Central memory CD8-positive, alpha-beta T cell (primary cell): ENCODE data around the gene TREML4.

ENCODE experiments used
- ATAC-seq: fragments of 150-1000 bp; cut with Tn5 transposase; replicated peaks from 2 replicates; pipeline ENCODE4 v1.10.0; 2022; ENCODE audit warnings: mild to moderate bottlenecking, moderate FRiP score, moderate number of reproducible peaks; ENCODE audit not compliant: poor library complexity, severe bottlenecking; ENCODE audit errors: extremely low read depth
- DNase-seq, 2 donors: peaks; one replicate each; pipeline ENCODE4 v3.0.0; 2021; ENCODE audit warnings: low spot score in 2 of 2
- H3K27ac Mint-ChIP-seq: one replicate; pipeline ENCODE4 v1.8.0; 2022; ENCODE audit warnings: low read depth, mild to moderate bottlenecking, moderate library complexity, mixed read lengths
- H3K27me3 Mint-ChIP-seq: one replicate; pipeline ENCODE4 v1.8.0; 2022; ENCODE audit warnings: mixed read lengths
- H3K36me3 Mint-ChIP-seq: one replicate; pipeline ENCODE4 v1.8.0; 2022; ENCODE audit warnings: mild to moderate bottlenecking, moderate library complexity, mixed read lengths; ENCODE audit not compliant: insufficient read depth
- H3K4me1 Mint-ChIP-seq: one replicate; pipeline ENCODE4 v1.8.0; 2022; ENCODE audit warnings: mixed read lengths
- H3K4me3 Mint-ChIP-seq: one replicate; pipeline ENCODE4 v1.8.0; 2022; ENCODE audit warnings: mild to moderate bottlenecking, moderate library complexity, mixed read lengths
- H3K9me3 Mint-ChIP-seq: one replicate; pipeline ENCODE4 v1.8.0; 2022; ENCODE audit warnings: mixed read lengths

The TREML4 gene

GRCh38 chr6:41286544-41287346, 58.6 kb downstream of the TREML4 start, which contains the start of gene TREM1:
Gene TREM1 (minus strand): TSS chr6:41286682. CDS start chr6:41286655, 27 bp downstream.
- no peak for DNase-seq
- Mint-ChIP-seq H3K36me3 (peaks cover 2% of the 10 kb centered on the region), H3K4me3 (no peak within 1 kb of the TSS), H3K4me1 (no peaks in the 10 kb centered on the region), H3K9me3 (no peaks in the 10 kb centered on the region), H3K27ac (no peak within 1 kb of the TSS), H3K27me3 (peaks cover 50% of the 10 kb centered on the region)
- ATAC-seq, result no peak

- Mint-ChIP-seq H3K36me3 (peaks cover 2% of the 10 kb centered on the region), H3K4me1 (no peaks in the 10 kb centered on the region), H3K27ac (no peak overlapping the region), H3K27me3 (peaks cover 42% of the 10 kb centered on the region), H3K9me3 (no peaks in the 10 kb centered on the region), H3K4me3 (no peak overlapping the region)
- DNase-seq, result no peak
- ATAC-seq, result no peak
These were observed 60.0 kb downstream of the TREML4 start for GRCh38 chr6:41288030-41288753.
